Endometrial microvascular endothelial cells (primary cell): ENCODE measurements around the gene NFIA. TPM values are rescaled to one million over a fixed set of nuclear protein-coding genes. Genes with fewer than 3 reads are reported as not detected.

ENCODE experiments used
- in situ Hi-C: cut with HindIII; loops from 2 replicates; pipeline ENCODE4 v1.10.0; 2017; ENCODE audit warnings: low sequenced_read_pairs, low pct_unique_long_range_greater_than_20kb; ENCODE audit errors: inconsistent ontology term
- total RNA-seq: library from RNA; depleted of rRNA; stranded (reverse); fragments of >200 nt; gene quantifications from one replicate; pipeline ENCODE4 v1.2.3, GENCODE V29; 2015; ENCODE audit errors: inconsistent ontology term

Gene NFIA
- total RNA-seq, 1 donor from 2014 or later = 17.4 TPM

DNA sequence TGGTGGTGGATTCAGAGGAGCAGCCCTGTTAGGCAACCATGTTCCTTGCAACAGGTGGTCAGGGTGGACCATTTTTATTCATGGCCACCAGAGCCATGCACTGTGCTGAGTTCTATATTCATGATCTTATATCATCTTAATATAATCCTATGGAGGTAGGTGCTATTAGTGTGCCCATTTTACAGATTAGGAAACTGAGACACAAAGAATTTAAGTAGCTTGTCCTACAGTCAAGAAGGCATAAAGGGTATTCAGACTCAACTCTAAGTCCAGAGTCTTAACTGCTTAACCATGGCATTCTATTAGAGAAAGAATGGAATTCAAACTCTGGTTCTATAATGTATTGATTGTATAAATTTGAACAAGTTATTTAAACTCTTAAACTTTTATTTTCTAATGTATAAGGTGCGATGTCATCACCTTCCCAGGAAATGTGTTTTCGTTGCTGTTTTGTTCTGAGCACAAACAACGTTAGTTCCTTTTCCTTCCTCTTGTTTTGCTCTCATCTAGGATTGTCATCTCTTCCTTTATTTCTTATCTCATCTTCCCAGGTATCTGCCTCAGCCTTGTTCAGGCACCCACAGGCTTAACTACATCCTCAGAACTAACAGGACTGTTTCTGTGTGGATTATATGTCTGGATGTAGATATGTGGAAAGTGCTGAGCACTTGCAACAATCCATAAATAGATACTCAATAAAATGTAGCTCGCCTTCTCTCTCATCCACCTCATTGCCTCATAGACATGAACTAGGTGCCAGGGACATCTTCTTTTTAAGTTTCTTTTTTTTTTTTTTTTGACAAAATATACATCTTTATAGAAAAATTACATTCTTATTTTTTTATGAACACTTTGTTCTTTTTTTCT is 207.1 kb downstream of the NFIA start:
- in situ Hi-C loops = no loop called here

DNA sequence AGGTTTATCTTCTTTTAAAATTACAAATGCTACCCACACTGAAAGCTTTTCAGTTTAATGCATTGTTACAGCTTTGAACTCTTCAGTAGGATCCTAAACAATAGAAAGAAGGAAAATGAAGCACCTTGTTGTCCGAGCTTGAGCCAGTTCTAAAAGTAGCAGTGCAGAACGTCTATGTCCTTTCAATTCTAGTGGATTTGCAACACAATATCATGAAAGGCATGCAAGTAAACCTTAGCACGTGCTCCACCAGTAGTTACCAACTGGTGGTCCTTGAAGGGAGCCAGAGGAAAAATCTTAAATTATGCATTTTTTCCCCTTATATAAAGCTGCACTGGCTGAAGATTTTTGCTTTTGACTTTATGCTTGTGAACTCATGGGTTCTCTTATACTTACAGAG is 208.2 kb downstream of the NFIA start:
- in situ Hi-C loops = no loop called here

DNA sequence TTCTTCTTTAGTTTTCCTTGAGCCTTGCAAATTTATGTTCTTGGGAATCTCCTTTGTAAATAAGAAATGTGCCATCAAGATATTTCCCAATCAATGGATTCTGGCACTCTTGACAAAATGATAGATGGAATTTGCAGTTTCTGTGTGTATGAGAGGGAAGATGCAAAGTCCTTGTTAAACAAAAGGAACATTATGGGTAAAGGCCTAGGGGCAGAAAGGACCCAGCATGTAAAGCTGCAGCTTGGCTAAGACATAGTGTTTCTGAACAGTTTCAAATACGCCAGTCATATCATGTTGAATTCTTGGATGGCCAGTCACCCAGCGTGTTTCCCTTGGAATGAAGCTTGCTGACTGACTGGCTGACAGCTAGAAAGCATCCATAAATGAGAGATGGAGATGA is 210.8 kb downstream of the NFIA start:
- in situ Hi-C loops = no loop called here

DNA sequence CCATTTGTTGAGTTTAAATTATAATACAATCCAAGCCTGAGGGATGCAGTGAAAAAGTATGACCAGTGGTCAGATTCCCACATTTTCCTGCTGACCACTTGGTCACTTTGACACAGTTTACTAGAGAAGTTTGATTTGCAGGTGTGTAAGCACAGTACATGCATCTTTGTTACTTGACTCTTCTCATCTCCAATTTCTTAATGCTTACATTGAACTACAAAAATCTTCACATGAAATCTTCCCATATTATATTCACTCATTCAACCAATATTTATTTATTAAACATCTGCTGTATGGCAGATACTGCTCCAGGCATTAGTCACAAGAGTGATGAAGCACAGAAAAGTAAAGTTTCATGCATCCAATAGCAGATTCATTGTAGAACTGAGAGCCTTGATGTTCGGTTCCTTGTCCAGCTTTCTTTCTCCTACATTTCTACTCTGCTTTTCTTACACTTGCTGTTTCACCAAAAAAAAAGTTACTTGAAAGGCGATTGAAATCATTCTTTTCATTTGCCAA is 211.7 kb downstream of the NFIA start:
- in situ Hi-C loops = no loop called here

DNA sequence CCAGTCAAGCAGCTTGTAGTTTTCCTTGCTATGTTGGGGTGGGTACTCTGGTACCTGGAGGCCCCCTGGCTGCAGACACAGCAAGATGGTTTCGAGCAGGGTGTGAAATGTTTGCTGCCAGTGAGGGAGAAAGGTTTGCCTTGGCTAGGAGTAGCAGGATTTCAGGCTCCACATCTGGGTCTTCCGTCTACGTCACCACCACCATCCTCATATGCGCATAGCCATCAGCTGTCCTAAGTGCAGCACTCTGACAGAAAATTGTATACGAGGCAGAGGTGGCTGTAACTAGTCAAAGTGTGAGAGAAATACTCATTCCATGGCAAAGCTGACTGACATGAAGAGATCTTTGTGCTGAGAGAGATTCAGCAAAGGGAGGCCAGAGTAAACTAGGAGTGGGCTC is 212.6 kb downstream of the NFIA start:
- in situ Hi-C loops = no loop called here

DNA sequence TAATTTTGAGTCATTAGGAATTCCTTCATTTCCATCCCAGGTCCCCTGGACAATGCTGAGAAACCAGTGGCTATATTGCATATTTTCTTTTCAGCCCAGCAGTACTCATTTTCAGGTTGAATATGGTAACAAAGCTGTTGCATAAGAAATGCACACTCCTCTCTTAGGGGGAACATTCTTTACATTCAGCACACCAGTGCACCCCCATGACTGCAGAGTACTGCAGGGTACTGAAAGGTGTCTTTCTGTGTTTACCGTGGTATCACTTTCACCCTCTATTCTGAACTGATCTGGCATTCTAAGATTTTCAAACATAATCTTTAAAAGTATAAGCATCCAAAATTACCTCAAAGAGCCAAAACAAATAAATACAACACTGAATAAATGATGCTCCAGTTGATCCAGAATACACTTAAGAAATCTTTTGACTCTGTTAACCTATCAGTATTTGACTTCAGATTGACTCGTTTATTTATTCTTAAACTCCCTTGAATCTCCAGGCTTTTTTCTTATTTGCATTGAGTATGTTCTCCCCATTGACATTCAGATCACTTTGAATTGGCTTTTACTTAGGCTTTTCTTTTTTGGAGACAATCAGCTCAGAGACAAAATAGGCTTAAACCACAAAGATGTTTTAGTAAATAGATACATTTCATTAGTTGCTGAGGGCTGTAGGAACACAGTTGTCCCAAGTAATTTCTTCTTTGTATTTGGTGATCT is 213.6 kb downstream of the NFIA start:
- in situ Hi-C loops = no loop called here

DNA sequence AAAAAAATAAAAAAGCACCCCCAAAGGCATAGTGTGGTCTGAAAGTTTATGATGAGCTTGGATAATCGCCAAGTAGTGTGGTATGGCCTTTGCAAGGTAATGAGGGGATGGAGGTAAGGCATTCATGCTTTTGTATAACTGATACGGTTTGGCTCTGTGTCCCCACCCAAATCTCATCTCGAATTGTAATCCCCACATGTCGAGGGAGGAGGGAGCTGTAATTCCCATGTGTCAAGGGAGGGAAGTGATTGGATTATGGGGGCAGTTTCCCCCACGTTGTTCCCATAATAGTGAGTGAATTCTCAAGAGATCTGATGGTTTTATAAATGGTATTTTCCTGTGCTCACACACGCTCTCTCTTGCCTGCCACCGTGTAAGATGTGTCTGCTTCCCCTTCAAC is 215.5 kb downstream of the NFIA start:
- in situ Hi-C loops = no loop called here

DNA sequence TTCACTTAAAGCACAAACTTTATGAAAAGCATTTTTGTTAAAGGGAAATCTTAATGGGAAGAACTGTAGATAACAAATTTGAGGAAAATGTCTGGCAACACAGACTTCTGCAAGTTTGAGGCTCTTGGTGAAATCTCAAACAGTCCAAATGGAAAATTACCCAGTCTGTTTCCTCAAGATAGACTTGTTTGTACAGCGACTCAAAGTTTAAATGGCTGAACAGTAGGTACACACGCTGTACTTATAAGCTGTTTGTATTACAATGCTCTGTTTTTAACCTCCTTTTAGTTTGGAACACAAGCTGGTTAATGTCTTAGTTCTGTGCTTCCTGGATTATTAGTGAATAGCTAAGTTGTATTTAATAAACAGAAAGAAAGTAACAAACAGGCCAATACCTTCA is 217.1 kb downstream of the NFIA start:
- in situ Hi-C loops = no loop called here

DNA sequence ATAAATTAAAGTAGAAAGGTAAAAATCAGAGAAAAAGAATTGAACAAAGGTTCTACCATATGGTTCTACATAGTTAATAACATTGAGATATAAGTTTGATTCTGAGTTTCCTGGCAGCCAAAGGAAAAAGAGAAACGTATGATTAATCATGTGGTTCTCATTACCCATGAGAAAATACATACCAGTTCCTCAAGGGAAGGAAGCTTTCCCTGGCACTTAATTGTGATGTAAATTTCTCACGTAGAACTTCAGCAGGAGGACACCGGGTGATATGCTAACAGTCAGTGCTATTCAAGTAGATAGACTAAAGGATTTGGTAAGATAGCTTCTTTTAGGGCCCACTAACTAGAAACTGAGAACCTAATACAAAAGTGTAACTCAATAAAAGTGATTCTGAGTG is 218.5 kb downstream of the NFIA start:
- in situ Hi-C loops = no loop called here

DNA sequence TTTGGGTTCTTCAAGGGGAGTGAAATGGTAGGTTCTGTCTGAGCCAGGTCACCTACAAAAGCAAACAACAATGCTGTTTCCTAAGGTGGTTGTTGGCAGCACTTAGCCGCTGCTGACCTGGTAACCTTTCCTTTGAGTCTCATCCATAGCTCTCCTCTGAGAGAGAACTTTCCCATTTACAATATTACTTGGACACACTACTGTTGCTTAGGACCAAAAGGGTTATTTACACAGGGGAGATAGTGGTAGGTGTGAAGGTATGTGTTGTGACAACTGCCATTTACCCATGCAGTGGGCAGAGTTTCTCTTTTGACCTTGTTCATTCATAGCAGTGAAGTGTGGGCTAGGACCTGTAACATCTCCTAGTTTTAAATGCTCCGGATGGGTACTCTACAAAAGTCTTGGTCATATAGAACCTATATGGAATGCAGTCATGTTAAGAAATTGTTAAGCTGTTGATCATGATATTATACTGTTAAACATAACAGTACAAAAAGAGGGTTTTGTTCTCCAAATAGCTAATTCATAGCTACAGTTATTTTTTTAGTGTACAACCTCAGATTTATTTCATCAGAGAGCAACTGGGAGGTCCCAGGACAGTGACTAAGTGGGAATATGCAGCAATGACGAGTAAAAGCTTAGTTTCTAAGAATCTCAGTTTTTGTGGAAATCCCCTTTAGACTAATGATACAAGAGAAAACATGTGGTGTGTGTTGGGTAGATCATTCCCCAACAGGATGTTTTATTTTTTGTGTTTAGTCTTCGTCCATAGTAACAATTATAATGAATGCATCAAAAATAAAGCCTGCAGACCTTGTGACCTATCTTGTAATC is 219.7 kb downstream of the NFIA start:
- in situ Hi-C loops = no loop called here

DNA sequence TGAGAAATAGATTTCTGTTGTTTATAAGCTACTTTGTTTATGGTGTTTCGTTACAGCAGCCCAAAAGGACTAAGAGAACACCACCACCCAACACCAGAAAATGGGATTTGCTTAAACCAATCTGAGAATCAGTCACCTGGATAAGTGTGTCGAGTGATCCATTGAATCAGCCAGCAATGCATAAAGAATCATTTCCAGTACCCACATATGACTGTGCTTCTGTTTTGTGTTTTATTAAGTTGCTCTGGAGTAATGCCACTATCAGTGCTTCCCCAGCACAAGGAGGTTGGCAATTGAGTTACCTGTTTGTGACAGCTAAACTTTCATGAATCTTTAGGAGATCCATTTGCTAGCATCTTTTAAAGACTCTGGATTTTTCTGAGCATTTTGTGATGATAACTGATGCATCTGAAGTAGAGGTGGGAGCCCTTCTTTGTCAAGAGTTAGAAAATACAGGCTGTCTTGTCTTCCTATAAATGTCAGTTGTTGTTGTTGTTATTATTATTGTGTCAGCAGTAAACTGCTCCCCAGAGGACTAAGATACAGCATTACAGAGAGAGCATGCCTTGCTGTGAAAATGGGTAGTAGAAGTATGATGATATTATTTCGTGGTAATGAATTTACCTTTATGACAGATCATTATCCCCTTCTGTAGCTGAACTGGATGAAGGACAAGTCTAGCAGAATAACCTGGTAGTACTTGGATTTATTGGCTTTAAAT is 225.2 kb downstream of the NFIA start:
- in situ Hi-C loops = no loop called here

DNA sequence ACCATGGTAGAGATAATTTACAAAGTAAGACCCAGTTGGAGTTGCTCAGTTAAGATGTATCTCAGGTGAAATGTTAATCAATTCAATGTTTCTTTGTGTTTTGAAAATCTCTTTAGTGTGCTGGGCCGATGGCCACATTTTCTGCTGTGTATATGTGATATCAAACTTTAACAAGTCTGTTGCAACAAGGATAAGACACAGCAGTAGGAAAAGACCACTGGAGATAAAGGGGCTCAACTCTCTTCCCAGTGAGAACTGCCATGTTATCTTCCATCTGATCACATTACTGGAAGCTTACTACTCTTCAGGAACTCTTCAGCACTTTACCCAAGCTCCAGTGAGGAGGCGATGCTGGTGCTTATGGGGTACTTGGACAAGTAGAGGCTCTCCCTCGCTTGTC is 227.7 kb downstream of the NFIA start:
- in situ Hi-C loops = no loop called here

DNA sequence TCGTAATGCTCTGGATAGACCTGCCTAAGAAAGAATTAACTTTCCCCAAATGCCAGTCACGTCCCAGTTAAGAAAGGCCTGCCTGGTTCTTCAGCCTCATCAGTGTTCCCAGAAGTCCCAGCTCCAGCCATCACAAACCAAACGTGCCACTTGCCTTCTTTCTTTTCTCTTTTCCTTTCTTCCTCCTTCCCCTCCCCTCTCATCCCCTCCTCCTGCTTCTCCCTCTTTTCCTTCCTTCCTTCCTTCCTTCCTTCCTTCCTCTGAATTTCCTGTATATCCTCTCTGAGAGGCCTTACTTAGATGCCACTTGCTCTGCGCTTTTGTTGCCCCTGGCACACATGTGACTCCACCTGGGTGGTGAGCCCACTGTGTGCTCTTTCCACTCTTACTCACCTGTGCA is 228.2 kb downstream of the NFIA start:
- in situ Hi-C loops = no loop called here

DNA sequence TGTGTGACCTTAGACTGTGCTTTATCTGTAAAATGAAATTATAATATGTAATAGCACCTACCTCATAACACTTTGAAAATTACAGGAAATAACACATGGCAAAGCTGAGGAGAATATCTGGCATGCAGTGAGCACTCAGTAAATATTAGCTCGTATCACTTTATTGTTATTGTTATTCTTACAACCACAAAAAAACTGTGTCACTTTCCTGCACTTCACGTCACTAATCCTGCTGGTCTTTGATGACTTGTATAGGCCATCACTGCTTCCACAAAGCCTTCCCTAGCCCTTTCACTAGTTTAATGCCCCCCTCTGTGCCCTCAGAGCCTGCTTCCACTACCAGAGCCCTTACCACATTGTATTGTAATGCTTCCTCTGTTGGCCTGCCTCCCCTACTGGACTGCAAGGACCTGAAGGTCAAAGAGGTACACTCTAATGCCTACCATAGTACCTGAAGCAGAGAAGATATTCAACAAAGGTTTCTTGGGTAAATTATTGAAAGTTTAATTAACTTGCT is 231.6 kb downstream of the NFIA start:
- in situ Hi-C loops = no loop called here

DNA sequence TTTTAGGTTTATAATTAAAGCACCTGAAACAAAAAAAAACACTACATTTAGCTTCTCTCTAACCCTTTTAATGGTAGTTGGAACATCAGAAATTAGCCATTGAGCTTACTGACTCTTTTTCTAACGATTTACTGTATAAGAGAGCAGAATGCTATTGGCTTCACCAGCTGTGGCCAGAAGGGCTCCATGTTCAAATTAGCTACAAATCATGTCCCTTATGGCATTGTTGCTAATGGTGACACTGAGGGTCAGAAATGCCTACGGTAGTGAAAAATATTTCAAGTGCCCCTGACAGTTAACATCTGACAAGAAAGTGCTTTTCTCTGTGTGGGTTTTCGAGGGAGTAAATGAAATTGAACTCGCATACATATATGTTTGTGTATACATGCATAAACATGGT is 232.7 kb downstream of the NFIA start:
- in situ Hi-C loops = no loop called here

DNA sequence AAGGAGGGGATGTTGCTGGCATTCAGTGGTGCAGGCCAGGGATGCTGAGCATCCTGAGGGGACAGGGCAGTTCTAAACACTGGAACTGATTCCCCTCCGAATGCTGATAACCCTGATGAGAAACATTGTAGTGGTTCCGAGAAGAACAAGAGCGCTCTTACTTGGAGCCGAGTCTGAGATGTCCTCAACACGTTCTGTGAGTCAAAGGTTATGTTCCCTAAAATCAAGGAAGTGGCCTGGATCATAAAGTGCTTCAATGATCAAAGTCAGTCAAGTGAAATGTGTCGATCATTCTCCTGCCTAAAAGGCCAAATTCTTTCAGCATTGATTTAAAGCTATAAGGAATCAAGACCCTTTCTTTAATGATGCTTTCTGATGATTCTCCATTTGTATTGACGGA is 234.1 kb downstream of the NFIA start:
- in situ Hi-C loops = no loop called here

DNA sequence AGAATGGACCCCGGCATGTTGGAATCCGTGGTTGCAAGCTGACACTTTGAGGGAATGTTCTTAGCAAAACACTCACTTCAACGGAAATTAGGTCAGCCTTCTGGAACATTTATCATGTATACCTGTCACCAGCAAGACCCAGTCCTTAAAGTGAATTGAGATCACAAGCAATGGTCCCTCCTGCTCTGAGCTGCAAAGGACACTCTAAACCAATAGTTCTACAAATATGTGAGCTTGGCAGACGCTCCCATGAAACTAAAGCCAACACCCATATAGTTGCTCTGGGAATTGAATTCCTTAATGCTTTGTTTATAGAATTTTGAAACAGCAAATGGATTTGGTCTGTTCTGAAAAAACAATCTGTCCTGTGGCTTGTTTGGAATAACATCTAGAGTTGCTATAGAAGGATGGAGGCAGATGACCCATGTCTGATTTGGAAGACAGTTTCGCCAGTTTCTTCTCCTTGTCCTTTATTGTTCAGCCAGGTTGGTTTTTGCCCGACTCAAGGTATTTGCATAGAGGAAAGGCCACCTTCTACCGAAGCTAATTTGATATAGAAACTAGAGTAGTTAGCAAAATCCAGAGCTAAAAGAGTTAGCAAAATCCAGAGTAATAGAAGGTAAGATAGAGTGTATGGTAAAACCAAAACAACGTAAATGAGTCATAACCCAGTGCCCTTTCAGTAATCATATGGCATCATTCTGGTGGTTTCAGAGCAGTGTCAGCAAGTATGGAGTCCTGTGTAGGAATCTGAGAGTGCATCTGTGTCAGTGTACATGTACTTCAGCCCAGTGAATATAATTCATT is 236.2 kb downstream of the NFIA start:
- in situ Hi-C loops = no loop called here

DNA sequence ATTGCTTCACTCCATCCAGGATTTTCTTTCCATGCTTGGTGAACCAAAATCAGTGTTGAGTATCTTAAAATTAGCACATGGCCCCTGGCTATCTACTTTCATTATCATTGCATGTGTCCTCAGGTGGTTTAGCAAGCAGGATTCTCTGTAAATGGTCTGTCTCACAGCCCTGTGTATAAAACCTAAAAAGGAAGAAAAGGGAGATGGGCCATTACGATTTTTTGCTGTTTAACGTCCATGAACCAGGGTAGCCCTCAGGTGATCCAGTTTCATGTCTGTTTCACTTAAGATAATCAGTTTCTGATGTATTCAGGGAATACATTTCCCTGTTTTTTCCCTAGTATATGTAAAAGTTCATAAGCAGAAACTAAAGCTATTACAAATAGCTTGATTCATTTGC is 238.2 kb downstream of the NFIA start:
- in situ Hi-C loops = no loop called here
